GM08714 (cell line): Measurements from ENCODE around the gene COL15A1.

Experiments used
- H3K4me3 ChIP-seq: fragments of 200-500 bp; sonication (Bioruptor generic); 2 replicates; pipeline ENCODE4 v1.5.1; 2014; ENCODE audit warnings: mild to moderate bottlenecking, low read length, inconsistent platforms
- ZNF274 ChIP-seq: IDR thresholded peaks from 2 replicates; pipeline ENCODE4 v1.6.1; 2012; ENCODE audit warnings: mild to moderate bottlenecking, low read depth, low read length

COL15A1 gene

DNA sequence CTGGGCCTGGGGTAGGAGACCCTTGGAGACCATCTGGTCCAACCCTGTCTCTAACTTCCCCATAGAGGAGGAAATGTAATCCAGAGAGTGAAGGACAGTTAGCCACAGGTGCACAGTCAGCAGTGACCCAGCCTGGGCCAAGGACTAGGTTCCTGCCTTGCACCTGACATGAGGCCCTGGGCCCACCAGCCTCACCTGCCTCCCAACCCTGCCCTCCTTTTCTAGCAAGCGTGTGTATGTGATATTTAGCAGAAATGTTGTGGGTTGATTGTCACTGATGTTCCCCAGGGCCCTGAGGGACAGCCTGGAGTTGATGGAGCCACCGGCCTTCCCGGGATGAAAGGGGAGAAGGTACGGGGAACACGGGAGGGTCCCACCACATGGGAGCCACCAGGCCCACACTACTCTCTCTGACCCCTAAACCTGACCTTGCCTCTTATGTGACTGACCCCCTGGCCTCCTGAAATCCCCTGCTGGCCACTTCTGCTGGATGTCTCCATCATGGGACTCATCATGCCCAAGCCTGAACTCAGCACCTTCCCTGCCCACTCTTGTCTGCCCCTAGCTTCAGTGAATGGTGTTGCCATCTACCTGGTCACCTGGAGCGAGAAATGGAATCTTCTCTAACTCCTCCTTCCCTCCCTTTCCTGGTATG lies 82.0 kb downstream of the COL15A1 start:
- no peak overlapping the region for H3K4me3 ChIP-seq
- TF ChIP-seq ZNF274 = no peak

DNA sequence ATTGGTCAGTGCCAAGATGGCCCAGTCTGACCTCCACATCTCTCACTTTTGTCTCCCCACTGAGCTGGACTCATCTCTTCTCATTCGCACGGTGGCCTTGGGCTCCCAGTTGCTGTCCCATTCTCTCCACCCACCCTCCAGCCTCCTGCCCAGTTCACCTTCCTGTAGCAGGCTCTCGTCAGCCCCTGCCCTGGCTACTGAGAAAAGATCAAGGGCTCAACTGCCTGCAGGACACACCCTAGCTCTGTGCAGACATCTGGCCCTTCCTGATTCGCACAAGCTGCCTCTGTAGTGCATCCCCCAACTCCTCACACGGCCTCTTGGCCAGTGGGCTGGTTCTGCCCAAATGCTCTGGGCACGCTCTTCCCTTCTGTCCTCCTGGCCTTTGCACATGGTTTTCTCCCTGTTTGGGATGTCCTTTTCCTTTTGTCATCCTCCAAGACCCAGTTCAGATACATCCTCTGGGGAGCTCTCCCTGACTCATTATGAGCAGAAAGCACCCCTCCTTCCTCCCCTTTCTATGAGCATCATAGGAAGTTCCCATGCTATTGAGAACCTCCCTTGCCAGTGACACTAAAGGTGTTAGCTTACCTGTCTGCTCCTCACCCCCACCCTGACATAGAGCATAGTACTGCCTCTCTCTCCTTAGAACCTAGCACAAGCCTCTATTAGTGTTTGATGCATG lies 82.7 kb downstream of the COL15A1 start:
- no peak for TF ChIP-seq ZNF274
- H3K4me3 ChIP-seq = no peak overlapping the region

DNA sequence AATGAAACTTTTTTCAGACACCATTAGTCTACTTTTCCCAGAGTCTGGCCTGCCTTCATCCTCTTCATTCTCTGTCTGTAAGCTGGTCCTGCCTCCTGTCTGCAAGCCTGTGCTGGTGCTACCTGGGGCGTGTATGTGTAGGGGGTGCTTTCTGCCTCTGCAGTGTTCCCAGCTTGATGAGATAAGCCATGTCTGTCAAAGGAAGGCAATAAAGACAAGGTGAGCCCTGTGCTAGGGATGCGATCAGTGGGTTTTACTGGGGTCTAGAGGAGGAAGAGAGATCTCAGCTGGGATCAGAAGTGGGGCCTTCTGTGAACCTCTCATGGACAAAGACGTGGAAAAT lies 83.2 kb downstream of the COL15A1 start:
- H3K4me3 ChIP-seq = no peak overlapping the region
- TF ChIP-seq ZNF274 = no peak

DNA sequence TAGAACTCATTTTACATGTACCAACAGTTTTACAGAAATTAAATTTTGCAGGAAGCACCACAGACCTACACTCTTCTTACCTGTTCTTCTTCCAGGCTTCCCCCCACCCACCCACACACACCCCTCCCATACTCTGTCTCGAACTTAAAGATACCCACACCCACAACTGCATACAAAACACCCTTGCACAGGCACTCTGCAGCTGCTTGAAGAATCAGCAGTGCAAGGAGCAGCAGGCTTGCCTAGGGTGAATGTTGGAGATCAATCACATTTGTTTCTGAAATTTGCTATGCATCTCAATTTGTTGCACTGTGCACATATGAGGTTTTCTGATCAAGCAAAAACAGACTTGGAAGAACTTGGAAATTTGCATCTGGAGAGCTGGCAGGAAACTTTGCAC lies 83.7 kb downstream of the COL15A1 start:
- H3K4me3 ChIP-seq = no peak overlapping the region
- no peak for TF ChIP-seq ZNF274

DNA sequence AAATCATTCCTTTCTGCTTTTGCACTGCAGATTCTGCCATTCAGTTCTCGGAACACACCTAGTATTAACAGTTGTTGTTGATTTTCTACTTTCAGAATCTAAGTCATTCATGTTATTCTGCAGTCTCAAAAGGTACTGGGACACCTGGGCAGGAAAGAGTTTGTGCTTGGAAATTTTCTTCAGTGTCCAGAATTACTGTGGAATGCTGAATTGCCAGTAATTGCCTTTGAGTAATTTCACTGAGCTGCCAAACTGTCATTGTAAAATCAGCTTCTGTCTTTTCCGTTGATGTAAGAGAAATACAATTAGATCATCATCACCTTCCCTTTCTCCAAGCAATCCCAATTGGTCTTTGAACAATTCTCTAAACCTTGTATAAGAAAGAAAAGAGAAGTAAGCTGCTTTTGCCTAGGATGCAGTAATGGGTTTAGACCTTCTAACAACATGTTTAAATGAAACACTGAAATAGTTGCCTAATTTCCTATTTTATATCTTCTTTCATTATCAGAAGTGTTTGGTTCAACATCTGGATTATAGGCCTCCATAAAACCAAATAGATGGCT lies 85.5 kb downstream of the COL15A1 start:
- no peak overlapping the region for H3K4me3 ChIP-seq
- TF ChIP-seq ZNF274 = no peak

DNA sequence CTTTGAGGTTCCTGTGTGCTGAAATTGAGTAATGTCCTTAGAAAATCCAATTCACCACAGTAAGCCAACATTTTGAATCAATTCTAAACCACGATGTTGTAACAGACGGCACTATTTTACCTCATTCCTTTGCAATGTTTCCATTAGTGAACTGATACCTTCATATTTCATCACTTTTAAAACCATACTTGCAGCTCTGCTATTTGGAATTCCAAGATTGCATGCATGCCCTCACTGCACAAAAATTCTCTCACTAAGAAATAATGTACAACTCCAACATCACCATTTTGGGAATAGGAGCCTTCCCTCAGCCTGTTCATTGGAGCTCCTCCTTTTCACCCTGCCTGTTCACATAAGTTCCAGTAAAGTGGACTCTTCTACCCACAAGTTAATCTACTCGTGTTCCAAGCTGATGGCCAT lies 86.4 kb downstream of the COL15A1 start:
- no peak overlapping the region for H3K4me3 ChIP-seq
- TF ChIP-seq ZNF274 = no peak

- no peak for TF ChIP-seq ZNF274
- H3K4me3 ChIP-seq = no peak overlapping the region
Observed at GRCh38 chr9:99030610-99031109, 87.0 kb downstream of the COL15A1 start.

GRCh38 chr9:99031319-99031718 lies 87.6 kb downstream of the COL15A1 start:
- no peak for TF ChIP-seq ZNF274
- H3K4me3 ChIP-seq = no peak overlapping the region

DNA sequence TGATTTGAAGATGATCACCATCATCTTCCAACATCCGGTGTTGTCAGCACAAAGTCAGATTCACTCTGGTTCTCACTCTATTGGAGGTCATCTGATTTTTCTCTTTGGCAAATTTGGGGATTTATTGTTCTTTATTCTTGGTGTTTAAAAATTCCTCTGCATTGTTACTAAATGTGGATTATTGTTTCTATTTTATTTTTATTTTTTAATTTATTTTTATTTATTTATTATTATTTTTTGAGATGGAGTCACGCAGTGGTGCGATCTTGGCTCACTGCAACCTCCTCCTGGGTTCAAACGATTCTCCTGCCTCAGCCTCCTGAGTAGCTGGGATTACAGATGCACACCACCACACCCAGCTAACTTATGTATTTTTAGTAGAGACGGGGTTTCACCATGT lies 88.3 kb downstream of the COL15A1 start:
- H3K4me3 ChIP-seq = no peak overlapping the region
- no peak for TF ChIP-seq ZNF274

GRCh38 chr9:99034149-99034548 lies 90.4 kb downstream of the COL15A1 start:
- H3K4me3 ChIP-seq = no peak overlapping the region
- TF ChIP-seq ZNF274 = no peak

GRCh38 chr9:99035313-99035712 lies 91.6 kb downstream of the COL15A1 start:
- TF ChIP-seq ZNF274 = no peak
- no peak overlapping the region for H3K4me3 ChIP-seq

GRCh38 chr9:99037769-99038483 lies 94.2 kb downstream of the COL15A1 start:
- no peak overlapping the region for H3K4me3 ChIP-seq
- no peak for TF ChIP-seq ZNF274

GRCh38 chr9:99038484-99038820 lies 94.7 kb downstream of the COL15A1 start:
- H3K4me3 ChIP-seq = no peak overlapping the region
- TF ChIP-seq ZNF274 = no peak

GRCh38 chr9:99039505-99040182 lies 95.9 kb downstream of the COL15A1 start:
- H3K4me3 ChIP-seq = no peak overlapping the region
- no peak for TF ChIP-seq ZNF274
